HCT116 (cell line): ENCODE results near the gene DIDO1. TPM values are rescaled to one million over a fixed set of nuclear protein-coding genes. Genes with fewer than 3 reads are reported as not detected.

ENCODE experiments used
- ATAC-seq: fragments of 200-7000 bp; cut with Tn5 transposase; 2 replicates; pipeline ENCODE4 v1.9.1; 2020; ENCODE audit warnings: mild to moderate bottlenecking, moderate library complexity
- BruUV-seq: library from RNA; stranded (reverse); fragments of 400-500 nt; replicated peaks from 2 replicates; lab custom pipeline; 2021; lab: Mats Ljungman, UMichigan
- CTCF ChIA-PET: fragments of 300-600 bp; sonication (Branson Sonifier 250); formaldehyde crosslinking; loops from one replicate; lab custom pipeline; 2021; ENCODE audit warnings: antibody characterized with exemption; lab: Charles Lee
- POLR2A ChIA-PET: fragments of 300-600, 350-600 bp; sonication (Branson Sonifier 250); formaldehyde crosslinking; loops from one replicate; lab custom pipeline; 2021; ENCODE audit warnings: antibody characterized with exemption; lab: Charles Lee
- RAD21 ChIA-PET, 2 experiments: fragments of 300-600 bp; sonication (Branson Sonifier 250); formaldehyde crosslinking; loops; one replicate each; lab custom pipeline; 2023; ENCODE audit warnings: low total read pairs in 2 of 2; ENCODE audit not compliant: uncharacterized antibody in 2 of 2, unreplicated experiment in 2 of 2, low non-redundant PET in 1 of 2; lab: Charles Lee
- DNase-seq: peaks from one replicate; pipeline ENCODE4 v3.0.0-alpha.2; 2010; ENCODE audit warnings: low read depth, low spot score
- H2AFZ ChIP-seq: fragments of 200-600 bp; shearing (Covaris generic), sonication (generic); 2 replicates; pipeline ENCODE4 v1.6.1; 2017; ENCODE audit warnings: low read depth, mixed run types, mixed read lengths, antibody characterized with exemption, low read length; ENCODE audit not compliant: poor library complexity, severe bottlenecking
- H3K27ac ChIP-seq: 2 replicates; pipeline ENCODE4 v1.5.1; 2012; ENCODE audit warnings: low read depth, low read length
- H3K27me3 ChIP-seq: fragments of 200-600 bp; sonication (generic); 2 replicates; pipeline ENCODE4 v1.6.1; 2016; ENCODE audit warnings: mixed run types, low read length, mixed read lengths; ENCODE audit not compliant: insufficient read depth
- H3K36me3 ChIP-seq, 2 experiments: fragments of 200-500 bp in 1 of 2; fragments of 200-600 bp in 1 of 2; sonication (Bioruptor generic) in 1 of 2; sonication (generic) in 1 of 2; 2 replicates each; pipeline versions ENCODE4 v1.5.1 to v1.6.1; 2014 to 2016; ENCODE audit warnings: low read length in 2 of 2, inconsistent platforms in 1 of 2, mixed read lengths in 1 of 2, mixed run types in 1 of 2; ENCODE audit not compliant: insufficient read depth in 2 of 2, control insufficient read depth in 1 of 2
- H3K4me1 ChIP-seq, 2 experiments: fragments of 200-600 bp in 1 of 2; sonication (generic) in 1 of 2; 2 replicates each; pipeline versions ENCODE4 v1.5.1 to v1.6.1; 2012 to 2017; ENCODE audit warnings: low read length in 2 of 2, inconsistent platforms in 1 of 2, mild to moderate bottlenecking in 1 of 2, mixed read lengths in 1 of 2, mixed run types in 1 of 2, moderate library complexity in 1 of 2; ENCODE audit not compliant: insufficient read depth in 2 of 2, control insufficient read depth in 1 of 2
- H3K4me2 ChIP-seq: fragments of 200-600 bp; sonication (generic); 2 replicates; pipeline ENCODE4 v1.6.1; 2017; ENCODE audit warnings: mixed run types, low read length, mixed read lengths
- H3K4me3 ChIP-seq, 2 experiments: fragments of 200-600 bp in 1 of 2; sonication (generic) in 1 of 2; replicated peaks in 1 of 2; 2 replicates each; pipeline ENCODE4 v1.5.1; 2011 to 2016; ENCODE audit warnings: low read length in 2 of 2, control low read depth in 1 of 2, low read depth in 1 of 2, mild to moderate bottlenecking in 1 of 2, mixed read lengths in 1 of 2, mixed run types in 1 of 2
- H3K79me2 ChIP-seq: fragments of 200-600 bp; sonication (generic); 2 replicates; pipeline ENCODE4 v1.6.1; 2017; ENCODE audit warnings: mild to moderate bottlenecking, mixed run types, low read length, moderate library complexity, mixed read lengths; ENCODE audit not compliant: insufficient read depth
- H3K9ac ChIP-seq: fragments of 200-600 bp; sonication (generic); 2 replicates; pipeline ENCODE4 v1.6.1; 2016; ENCODE audit warnings: low read length, mixed read lengths
- H3K9me2 ChIP-seq: fragments of 200-600 bp; sonication (generic), shearing (Covaris generic); 2 replicates; pipeline ENCODE4 v1.6.1; 2017; ENCODE audit warnings: mixed run types, mild to moderate bottlenecking, moderate library complexity; ENCODE audit not compliant: insufficient read depth
- H3K9me3 ChIP-seq, 2 experiments: fragments of 200-500 bp in 1 of 2; fragments of 200-600 bp in 1 of 2; sonication (Bioruptor generic) in 1 of 2; sonication (generic) in 1 of 2; 2 replicates each; pipeline ENCODE4 v1.6.1; 2014 to 2017; ENCODE audit warnings: low read length in 2 of 2, mixed read lengths in 2 of 2, inconsistent platforms in 1 of 2, low read depth in 1 of 2, mild to moderate bottlenecking in 1 of 2, mixed run types in 1 of 2, moderate library complexity in 1 of 2; ENCODE audit not compliant: control insufficient read depth in 1 of 2, insufficient read depth in 1 of 2
- H4K20me1 ChIP-seq: fragments of 200-600 bp; sonication (generic), shearing (Covaris generic); 2 replicates; pipeline ENCODE4 v1.6.1; 2017; ENCODE audit warnings: mixed run types, mild to moderate bottlenecking, moderate library complexity; ENCODE audit not compliant: insufficient read depth
- ATF3 ChIP-seq: IDR thresholded peaks from 2 replicates; pipeline ENCODE4 v1.6.1; 2012
- CBX3 ChIP-seq: IDR thresholded peaks from 2 replicates; pipeline ENCODE4 v1.6.1; 2012; ENCODE audit warnings: low read depth
- CEBPB ChIP-seq: IDR thresholded peaks from 2 replicates; pipeline ENCODE4 v1.6.1; 2012; ENCODE audit warnings: low read depth
- EGR1 ChIP-seq: IDR thresholded peaks from 2 replicates; pipeline ENCODE4 v1.6.1; 2012; ENCODE audit warnings: low read depth
- JUND ChIP-seq: IDR thresholded peaks from 2 replicates; pipeline ENCODE4 v1.6.1; 2012
- MAX ChIP-seq: IDR thresholded peaks from 2 replicates; pipeline ENCODE4 v1.6.1; 2012
- POLR2A ChIP-seq: IDR thresholded peaks from 2 replicates; pipeline ENCODE4 v1.7.0; 2011; ENCODE audit warnings: borderline replicate concordance; ENCODE audit not compliant: insufficient read depth, insufficient read length; ENCODE audit errors: extremely low read depth
- POLR2AphosphoS5 ChIP-seq: IDR thresholded peaks from 2 replicates; pipeline ENCODE4 v1.6.1; 2011; ENCODE audit warnings: mild to moderate bottlenecking, low read depth, low read length, moderate library complexity
- RAD21 ChIP-seq: IDR thresholded peaks from 2 replicates; pipeline ENCODE4 v1.6.1; 2012; ENCODE audit warnings: low read depth, mild to moderate bottlenecking
- REST ChIP-seq: IDR thresholded peaks from 2 replicates; pipeline ENCODE4 v1.6.1; 2012; ENCODE audit warnings: low read depth
- SIN3A ChIP-seq: IDR thresholded peaks from 2 replicates; pipeline ENCODE4 v1.6.1; 2012; ENCODE audit warnings: low read depth
- TCF7L2 ChIP-seq: IDR thresholded peaks from 2 replicates; pipeline ENCODE4 v1.7.0; 2011; ENCODE audit warnings: borderline replicate concordance, inconsistent platforms; ENCODE audit not compliant: insufficient read depth, insufficient read length; ENCODE audit errors: extremely low read depth
- YY1 ChIP-seq: IDR thresholded peaks from 2 replicates; pipeline ENCODE4 v1.6.1; 2011; ENCODE audit warnings: low read length, low read depth, moderate library complexity, mild to moderate bottlenecking; ENCODE audit not compliant: insufficient replicate concordance; ENCODE audit errors: extremely low read depth
- ZNF274 ChIP-seq: fragments of 200-500 bp; sonication (Bioruptor generic); IDR thresholded peaks from 2 replicates; pipeline ENCODE4 v1.6.1; 2014; ENCODE audit warnings: mild to moderate bottlenecking, low read depth, low read length, inconsistent platforms
- intact Hi-C: fragments of 100-400 bp; cut with micrococcal nuclease; formaldehyde crosslinking; loops from 2 replicates; pipeline ENCODE4 v1.10.0; 2022
- total RNA-seq: library from RNA; stranded (reverse); gene quantifications from one replicate; pipeline ENCODE4 v1.2.1, GENCODE V29; 2021; ENCODE audit not compliant: unreplicated experiment

The DIDO1 gene
- total RNA-seq, 1 experiment from 2014 or later, result 41.4 TPM

GRCh38 chr20:62952373-62952967, 26.2 kb upstream of the DIDO1 start, which contains the start of gene SLC17A9:
Gene SLC17A9, plus strand, starts transcription at chr20:62952709. Its CDS starts 122 bp downstream, at chr20:62952831.
- peaks cover 37% of the 10 kb centered on the region for H3K79me2 ChIP-seq

GRCh38 chr20:62951896-62952372, 25.6 kb upstream of the DIDO1 start:
- Histone ChIP-seq H2AFZ (no peak overlapping the region), H3K9ac (peak overlapping the region; percentile 81), H3K27ac (peak overlapping the region; percentile 54), H3K9me3 (peaks cover 0 to 6% of the 10 kb centered on the region in 2 experiments; a peak in 1 of 4 replicates), H4K20me1 (no peaks in the 10 kb centered on the region), H3K27me3 (no peaks in the 10 kb centered on the region), H3K4me2 (peak overlapping the region; percentile 99), H3K79me2 (peaks cover 37% of the 10 kb centered on the region), H3K36me3 (peaks cover 6 to 30% of the 10 kb centered on the region in 2 experiments; a peak in 2 of 4 replicates), H3K4me3 (peak overlapping the region; percentile 62 to 77), H3K9me2 (no peaks in the 10 kb centered on the region), H3K4me1 (peaks cover 9 to 24% of the 10 kb centered on the region in 2 experiments)
- ChIA-PET CTCF (no interaction called here), RAD21 (no interaction called here), POLR2A (no interaction called here)
- TF ChIP-seq TCF7L2 (no peak), SIN3A (no peak), REST (no peak), YY1 (no peak), RAD21 (no peak), ATF3 (no peak), MAX (no peak), CEBPB (no peak), JUND (no peak), CBX3 (no peak), POLR2A (no peak), ZNF274 (no peak), EGR1 (no peak)
- DNase-seq, result no peak
- intact Hi-C loops, result no loop called here
- ATAC-seq, result peak; percentile 1; the same call in 1 of the 2 replicates
- BruUV-seq, result TSS peak; percentile 65

More at GRCh38 chr20:62952373-62952967, 26.2 kb upstream of the DIDO1 start, which contains the start of gene SLC17A9:
- CTCF ChIA-PET, result interaction anchor here (0.9 kb wide), 1 partner anchor 20 kb away, joined by 3 read pairs; no protein-coding TSS in a partner anchor
- H3K4me1 ChIP-seq, result peaks cover 9 to 24% of the 10 kb centered on the region in 2 experiments
- H3K27me3 ChIP-seq, result no peaks in the 10 kb centered on the region
- H3K9me3 ChIP-seq, result peaks cover 0 to 6% of the 10 kb centered on the region in 2 experiments; a peak in 1 of 4 replicates
- peak within 1 kb of the TSS; percentile 99 for H3K4me2 ChIP-seq
- H3K9me2 ChIP-seq, result no peaks in the 10 kb centered on the region
- POLR2A ChIA-PET, result interaction anchor here (0.7 kb wide), 1 partner anchor 14 kb away, joined by 3 read pairs; the partner anchor contains the start of gene GID8
- H3K9ac ChIP-seq, result peak within 1 kb of the TSS; percentile 81
- no peak within 1 kb of the TSS for H2AFZ ChIP-seq
- no TSS peak for BruUV-seq
- H3K27ac ChIP-seq, result peak within 1 kb of the TSS; percentile 54
- intact Hi-C loops, result no loop called here
- no peaks in the 10 kb centered on the region for H4K20me1 ChIP-seq
- TF ChIP-seq CEBPB (no peak), POLR2AphosphoS5 (peak; percentile 78), MAX (peak; percentile 91), POLR2A (peak; percentile 52)
- TF ChIP-seq, all 23 proteins: peak for 3
- peak; percentile 97 for ATAC-seq
- H3K36me3 ChIP-seq, result peaks cover 4 to 30% of the 10 kb centered on the region in 2 experiments; a peak in 2 of 4 replicates
- peak; percentile 48 for DNase-seq
- peak within 1 kb of the TSS; percentile 62 to 77 for H3K4me3 ChIP-seq
- RAD21 ChIA-PET, result interaction anchor here in 1 of 2 experiments (0.6 kb wide), 1 partner anchor 59 kb away, joined by 3 read pairs; no protein-coding TSS in a partner anchor
